Raji (cell line): ENCODE measurements around the gene DYNC1I1.

Source experiments
- POLR2A ChIP-seq: IDR thresholded peaks from 2 replicates; pipeline ENCODE4 v1.6.1; 2011; ENCODE audit warnings: low read depth, low read length, control low read depth; ENCODE audit not compliant: insufficient read depth

The DYNC1I1 gene

DNA sequence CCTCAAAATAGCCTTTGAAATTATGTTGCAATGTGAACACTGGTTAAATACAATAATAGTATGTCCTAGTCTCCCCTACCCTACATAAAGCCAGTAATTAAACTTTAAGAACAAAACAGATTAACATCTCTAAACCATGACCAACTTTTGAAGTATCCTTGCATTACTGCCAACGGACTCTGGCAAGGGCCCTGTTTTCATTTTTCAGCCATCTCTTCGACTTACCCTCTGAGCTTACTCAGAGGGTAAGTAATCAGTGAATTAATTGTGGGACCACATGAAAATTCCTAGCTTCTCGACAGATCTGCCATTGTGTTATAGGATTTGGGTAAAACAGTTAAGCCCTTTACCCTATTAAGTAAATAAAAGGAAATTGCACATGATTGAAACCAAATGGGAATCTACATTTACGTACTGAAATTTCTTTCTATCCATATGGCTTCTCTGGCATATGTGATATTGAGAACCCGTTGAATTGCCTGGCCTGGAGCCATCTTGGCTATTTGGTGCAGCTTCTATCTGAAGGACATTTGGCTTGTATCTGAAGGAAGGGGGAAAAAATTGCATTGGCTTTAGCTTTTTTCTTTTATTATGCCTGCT is 39.6 kb downstream of the DYNC1I1 start:
- TF ChIP-seq POLR2A: no peak

- TF ChIP-seq POLR2A: no peak
These were observed 42.4 kb downstream of the DYNC1I1 start for GRCh38 chr7:95814721-95815120.

DNA sequence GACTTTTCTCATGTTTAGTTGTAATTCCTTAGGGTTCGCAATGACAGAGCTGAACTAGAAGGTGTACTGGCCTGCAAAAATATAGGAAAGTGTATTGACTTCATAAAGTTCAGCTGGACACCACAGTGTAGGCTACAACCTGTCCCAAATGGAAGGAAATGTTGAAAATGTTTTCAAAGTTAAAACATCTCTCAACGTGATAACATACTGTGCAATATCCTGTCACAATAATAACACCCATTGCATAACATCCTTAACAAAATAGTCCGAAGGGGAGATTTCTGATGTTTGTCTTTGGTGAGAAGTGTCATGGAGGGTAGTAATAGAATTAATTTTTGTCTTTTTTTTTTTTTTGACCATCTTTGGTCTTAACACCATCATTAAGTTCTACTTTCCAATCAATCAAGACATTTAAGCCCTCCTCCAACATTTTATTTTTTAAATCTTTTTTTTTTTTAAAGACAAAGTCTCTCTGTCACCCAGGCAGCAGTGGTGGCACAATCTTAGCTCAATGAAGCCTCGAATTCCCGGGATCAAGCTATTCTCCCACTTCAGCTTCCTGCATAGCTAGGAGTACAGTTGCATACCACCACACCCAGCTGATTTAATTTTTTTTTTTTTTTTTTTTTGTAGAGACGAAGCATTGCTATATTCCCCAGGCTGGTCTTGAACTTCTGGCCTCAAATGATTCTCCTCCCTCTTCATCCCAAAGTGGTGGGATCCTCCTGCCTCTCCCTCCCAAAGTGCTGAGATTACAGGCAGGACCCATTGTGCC is 45.7 kb downstream of the DYNC1I1 start:
- TF ChIP-seq POLR2A: no peak

DNA sequence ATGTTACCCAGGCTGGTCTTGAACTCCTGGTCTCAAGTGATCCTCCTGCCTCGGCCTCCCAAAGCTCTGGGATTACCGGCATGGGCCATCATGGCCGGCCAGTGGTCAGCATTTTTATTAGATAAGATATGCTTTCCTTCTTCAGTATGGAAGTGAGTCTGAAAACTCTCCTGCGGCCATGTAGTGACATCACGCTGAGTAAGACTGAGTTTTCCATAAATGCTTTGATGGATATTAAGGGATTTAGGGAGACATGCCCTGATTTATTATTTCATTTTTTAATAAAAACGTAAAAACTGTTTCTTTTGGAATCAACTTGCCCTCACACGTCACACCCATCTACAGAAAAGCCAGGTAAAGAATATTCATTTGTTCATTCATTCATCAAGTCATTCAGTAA is 48.4 kb downstream of the DYNC1I1 start:
- no peak for TF ChIP-seq POLR2A

DNA sequence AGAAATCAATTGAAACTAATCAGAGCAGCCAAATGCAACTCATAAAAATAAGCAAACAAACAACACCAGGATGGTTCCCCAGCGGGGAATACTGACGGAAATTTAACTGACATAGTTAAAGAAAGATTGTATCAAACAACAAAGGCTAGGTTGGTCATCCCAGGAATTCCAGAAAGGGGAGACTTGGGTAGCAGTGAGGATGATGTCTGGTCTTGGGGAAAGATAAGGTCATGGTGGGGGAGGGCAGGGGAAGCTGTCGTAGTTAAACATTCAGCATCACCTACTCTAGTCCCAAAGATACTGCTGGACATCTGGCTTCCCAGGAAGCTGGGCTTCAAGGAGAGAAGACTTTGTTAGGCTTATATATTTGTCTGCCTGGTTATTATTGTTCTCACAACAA is 50.4 kb downstream of the DYNC1I1 start:
- no peak for TF ChIP-seq POLR2A

GRCh38 chr7:95824616-95825015 is 52.3 kb downstream of the DYNC1I1 start:
- TF ChIP-seq POLR2A: no peak

GRCh38 chr7:95828824-95829790 is 56.8 kb downstream of the DYNC1I1 start:
- TF ChIP-seq POLR2A: no peak

GRCh38 chr7:95840953-95841950 is 68.9 kb downstream of the DYNC1I1 start:
- TF ChIP-seq POLR2A: no peak

DNA sequence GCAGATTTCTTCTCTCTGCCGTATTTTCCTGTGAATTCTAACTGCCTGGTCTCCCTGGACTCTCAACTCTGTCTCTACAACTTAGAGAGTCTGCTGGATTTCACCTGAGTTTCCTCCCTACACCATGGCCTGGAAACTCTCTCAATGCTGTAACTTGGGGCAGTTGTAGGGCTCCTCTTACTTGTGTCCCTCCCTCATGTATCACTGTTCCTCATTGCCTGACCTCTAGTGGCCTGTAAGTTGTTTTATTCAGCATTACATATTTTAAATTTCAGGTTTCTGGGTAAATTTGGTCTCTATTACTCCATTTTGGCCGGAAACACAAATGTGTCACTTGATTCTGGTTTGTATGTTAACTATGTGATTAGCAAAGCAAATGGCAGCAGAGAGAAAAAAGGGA is 70.9 kb downstream of the DYNC1I1 start:
- TF ChIP-seq POLR2A: no peak

GRCh38 chr7:95845007-95845406 is 72.7 kb downstream of the DYNC1I1 start:
- TF ChIP-seq POLR2A: no peak

DNA sequence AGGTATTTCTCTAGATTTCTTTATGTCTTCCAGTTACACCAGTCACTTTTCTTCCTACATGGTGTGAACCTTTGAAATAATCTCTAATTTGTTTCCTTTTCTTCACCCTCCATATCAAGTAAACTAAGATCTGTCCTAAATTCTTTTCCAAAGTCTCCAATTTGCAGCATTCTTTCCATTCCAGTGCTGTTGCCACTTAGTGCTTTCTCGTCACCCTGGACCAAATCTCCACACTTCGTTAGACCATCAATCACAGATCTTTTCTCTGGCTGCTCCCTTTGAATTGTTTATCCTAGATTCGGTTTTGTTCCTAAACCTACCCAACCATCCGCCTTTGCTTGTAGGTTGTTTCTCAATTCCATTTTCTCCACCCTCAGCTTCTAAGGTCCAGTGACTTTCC is 74.7 kb downstream of the DYNC1I1 start:
- no peak for TF ChIP-seq POLR2A

- no peak for TF ChIP-seq POLR2A
These were observed 87.1 kb downstream of the DYNC1I1 start for GRCh38 chr7:95859429-95859828.

- TF ChIP-seq POLR2A: no peak
These were observed 88.7 kb downstream of the DYNC1I1 start for GRCh38 chr7:95861041-95861440.

DNA sequence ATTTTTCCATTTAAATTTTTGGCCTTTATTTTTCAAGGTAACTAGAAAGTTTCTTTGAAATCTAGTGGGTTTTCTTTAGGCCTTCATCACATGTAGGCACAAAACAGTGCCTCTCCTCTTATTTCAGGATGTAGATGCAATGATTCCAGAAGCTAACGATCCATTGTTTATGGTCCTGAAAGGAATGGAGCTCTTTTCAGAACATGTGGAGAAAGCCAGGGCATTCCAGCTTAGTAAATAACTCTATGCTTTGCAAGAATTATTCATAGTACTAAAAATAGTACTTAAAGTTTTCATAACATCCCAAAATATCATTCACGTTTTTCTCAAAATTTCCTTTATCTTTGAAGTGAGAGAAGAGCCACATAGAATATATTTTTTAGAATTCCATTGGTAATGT is 91.3 kb downstream of the DYNC1I1 start:
- TF ChIP-seq POLR2A: no peak
